Right cardiac atrium (tissue), 5 donors: ENCODE results near the gene ERC1. TPM values are rescaled to one million over a fixed set of nuclear protein-coding genes. Genes with fewer than 3 reads are reported as not detected.
A peak's percentile ranks its signal among the peaks of the same experiment; 100 is the strongest.
"Not testable (repeated sequence)": the region's sequence is repeated elsewhere in the genome, so short reads cannot be mapped to it uniquely, and the experiment has no call there.

ENCODE experiments used
- ATAC-seq, 2 donors: fragments of 200-7000 bp; cut with Tn5 transposase; one replicate each; pipeline versions ENCODE4 v1.8.0 to v1.9.1; 2020; ENCODE audit warnings: moderate library complexity in 2 of 2, mild to moderate bottlenecking in 1 of 2
- DNase-seq, 3 donors: peaks; one replicate each; pipeline ENCODE4 v3.0.0-alpha.2; 2020
- H3K27ac ChIP-seq: one replicate; pipeline ENCODE4 v1.5.1; 2013; ENCODE audit warnings: mild to moderate bottlenecking, low read length, control low read depth, moderate library complexity
- H3K27me3 ChIP-seq: one replicate; pipeline ENCODE4 v1.6.1; 2013; ENCODE audit not compliant: control insufficient read depth, insufficient read depth
- H3K4me1 ChIP-seq: one replicate; pipeline ENCODE4 v1.6.1; 2013; ENCODE audit warnings: low read length; ENCODE audit not compliant: control insufficient read depth, insufficient read depth
- H3K4me3 ChIP-seq: one replicate; pipeline ENCODE4 v1.5.1; 2013; ENCODE audit warnings: low read length, control low read depth
- H3K9me3 ChIP-seq: one replicate; pipeline ENCODE4 v1.6.1; 2013; ENCODE audit warnings: low read length; ENCODE audit not compliant: control insufficient read depth
- WGBS: extraction: QIAGEN DNeasy Blood & Tissue Kit; methylation state at CpG from one replicate; pipeline ENCODE4 v1.1.7; 2013; 5-methylcytosine and 5-hydroxymethylcytosine counted together
- intact Hi-C, 4 donors: fragments of 100-400 bp; cut with DNase I; formaldehyde crosslinking; loops; one replicate each; pipeline versions ENCODE4 v1.11.0 to v1.14.0; 2022 to 2023
- polyA plus RNA-seq: library from polyadenylated mRNA; stranded (reverse); fragments of 200-250 nt; gene quantifications from one replicate; pipeline ENCODE4 v1.2.3, GENCODE V29; 2013
- total RNA-seq, 4 donors: library from RNA; stranded (reverse); fragmentation: NEBNext Ultra II Directional; extraction: Animal tissue kit (Norgen Biotek cat#: 25700); gene quantifications; one replicate each; pipeline ENCODE4 v1.2.1, GENCODE V29; 2021
- donor health status: healthy with polysubstance abuse.
- donor health status: DM: no; HTN: yes; CAD: no.
- donor health status: DM: no; HTN: no; CAD: no.
- donor health status: DM: no; HTN: yes; CAD: no; lungs with severe emphysema.
- donor health status: DM: yes; HTN: yes; CAD: no.

ERC1 gene
- total and polyA plus RNA-seq, 5 donors: 15.0 to 71.4 (median 62.9) TPM

- WGBS: 47% methylated on average over 4 of the region's 4 CpGs
- Histone ChIP-seq H3K9me3 (no peaks in the 10 kb centered on the region), H3K4me3 (no peak overlapping the region), H3K27ac (no peak overlapping the region), H3K4me1 (peaks cover 10% of the 10 kb centered on the region), H3K27me3 (no peaks in the 10 kb centered on the region)
- intact Hi-C loops: no loop called here
- DNase-seq (peak in 1 of 3 donors; percentile 50), ATAC-seq (peak; percentile 37 to 44)
These were observed 319.6 kb downstream of the ERC1 start for GRCh38 chr12:1310653-1311052.

- no peak for ATAC-seq
- intact Hi-C loops: no loop called here
- WGBS: 74% methylated on average over 1 of the region's 1 CpG
- H3K9me3 ChIP-seq: no peaks in the 10 kb centered on the region
- H3K27ac ChIP-seq: no peak overlapping the region
- H3K4me3 ChIP-seq: no peak overlapping the region
- H3K4me1 ChIP-seq: peaks cover 9% of the 10 kb centered on the region
- H3K27me3 ChIP-seq: no peaks in the 10 kb centered on the region
- no peak for DNase-seq
These were observed 320.1 kb downstream of the ERC1 start for GRCh38 chr12:1311145-1311544.

GRCh38 chr12:1313906-1314305 lies 322.9 kb downstream of the ERC1 start:
- Histone ChIP-seq H3K9me3 (no peaks in the 10 kb centered on the region), H3K4me1 (peaks cover 5% of the 10 kb centered on the region), H3K4me3 (no peak overlapping the region), H3K27me3 (no peaks in the 10 kb centered on the region), H3K27ac (no peak overlapping the region)
- intact Hi-C loops: no loop called here
- ATAC-seq (no peak), DNase-seq (no peak)
- WGBS: 99% methylated on average over 2 of the region's 2 CpGs

- 99% methylated on average over 1 of the region's 1 CpG for WGBS
These were observed 323.5 kb downstream of the ERC1 start for GRCh38 chr12:1314523-1314922.

GRCh38 chr12:1316991-1317390 lies 326.0 kb downstream of the ERC1 start:
- 97% methylated on average over 5 of the region's 5 CpGs for WGBS
- not testable (repeated sequence) for ATAC-seq
- DNase-seq: peak in 1 of 3 donors; percentile 10

More at GRCh38 chr12:1314523-1314922, 323.5 kb downstream of the ERC1 start:
- intact Hi-C loops: no loop called here
- no peak overlapping the region for H3K4me3 ChIP-seq
- ATAC-seq (no peak), DNase-seq (no peak)
- H3K27me3 ChIP-seq: no peaks in the 10 kb centered on the region
- peaks cover 5% of the 10 kb centered on the region for H3K4me1 ChIP-seq
- no peaks in the 10 kb centered on the region for H3K9me3 ChIP-seq
- no peak overlapping the region for H3K27ac ChIP-seq

GRCh38 chr12:1318327-1319031 lies 327.5 kb downstream of the ERC1 start:
- 41% methylated on average over 7 of the region's 7 CpGs for WGBS
- no peaks in the 10 kb centered on the region for H3K27me3 ChIP-seq
- no peaks in the 10 kb centered on the region for H3K4me1 ChIP-seq
- H3K4me3 ChIP-seq: no peak overlapping the region
- intact Hi-C loops: no loop called here
- no peaks in the 10 kb centered on the region for H3K9me3 ChIP-seq
- peak; percentile 53 to 85 for ATAC-seq
- peak overlapping the region; percentile 7 for H3K27ac ChIP-seq
- peak in 2 of 3 donors; percentile 41 to 64 for DNase-seq

More at GRCh38 chr12:1316991-1317390, 326.0 kb downstream of the ERC1 start:
- intact Hi-C loops, H3K4me3 ChIP-seq, H3K9me3 ChIP-seq, H3K27ac ChIP-seq, H3K4me1 ChIP-seq, H3K27me3 ChIP-seq: not testable (repeated sequence)

- ATAC-seq (no peak), DNase-seq (no peak)
- no peak overlapping the region for H3K4me3 ChIP-seq
- intact Hi-C loops: no loop called here
- no peak overlapping the region for H3K27ac ChIP-seq
- no peaks in the 10 kb centered on the region for H3K4me1 ChIP-seq
- no peaks in the 10 kb centered on the region for H3K27me3 ChIP-seq
- no peaks in the 10 kb centered on the region for H3K9me3 ChIP-seq
- WGBS: 69% methylated on average over 2 of the region's 2 CpGs
These were observed 328.2 kb downstream of the ERC1 start for GRCh38 chr12:1319212-1319611.

- intact Hi-C loops: no loop called here
- ATAC-seq (no peak), DNase-seq (no peak)
- Histone ChIP-seq H3K27me3 (no peaks in the 10 kb centered on the region), H3K27ac (no peak overlapping the region), H3K4me3 (no peak overlapping the region), H3K4me1 (no peaks in the 10 kb centered on the region), H3K9me3 (no peaks in the 10 kb centered on the region)
- 97% methylated on average over 1 of the region's 1 CpG for WGBS
These were observed 329.0 kb downstream of the ERC1 start for GRCh38 chr12:1320021-1320420.

GRCh38 chr12:1322821-1323220 lies 331.8 kb downstream of the ERC1 start:
- no peaks in the 10 kb centered on the region for H3K9me3 ChIP-seq
- no peak overlapping the region for H3K27ac ChIP-seq
- no peaks in the 10 kb centered on the region for H3K4me1 ChIP-seq
- 95% methylated on average over 3 of the region's 3 CpGs for WGBS
- H3K27me3 ChIP-seq: no peaks in the 10 kb centered on the region
- DNase-seq (no peak), ATAC-seq (no peak)
- intact Hi-C loops: no loop called here
- no peak overlapping the region for H3K4me3 ChIP-seq

GRCh38 chr12:1324099-1324498 lies 333.1 kb downstream of the ERC1 start:
- DNase-seq (no peak), ATAC-seq (no peak)
- Histone ChIP-seq H3K4me1 (no peaks in the 10 kb centered on the region), H3K27me3 (no peaks in the 10 kb centered on the region), H3K4me3 (no peak overlapping the region), H3K27ac (no peak overlapping the region), H3K9me3 (no peaks in the 10 kb centered on the region)
- 76% methylated on average over 4 of the region's 4 CpGs for WGBS
- intact Hi-C loops: no loop called here

GRCh38 chr12:1324910-1325309 lies 333.9 kb downstream of the ERC1 start:
- no peak overlapping the region for H3K4me3 ChIP-seq
- 79% methylated on average over 5 of the region's 5 CpGs for WGBS
- ATAC-seq (no peak), DNase-seq (no peak)
- intact Hi-C loops: no loop called here
- H3K27me3 ChIP-seq: no peaks in the 10 kb centered on the region
- no peak overlapping the region for H3K27ac ChIP-seq
- H3K9me3 ChIP-seq: no peaks in the 10 kb centered on the region
- no peaks in the 10 kb centered on the region for H3K4me1 ChIP-seq

- Histone ChIP-seq H3K27ac (no peak overlapping the region), H3K4me1 (no peaks in the 10 kb centered on the region), H3K27me3 (no peaks in the 10 kb centered on the region), H3K9me3 (no peaks in the 10 kb centered on the region), H3K4me3 (no peak overlapping the region)
- intact Hi-C loops: no loop called here
- DNase-seq (no peak), ATAC-seq (no peak)
- 47% methylated on average over 1 of the region's 1 CpG for WGBS
These were observed 334.6 kb downstream of the ERC1 start for GRCh38 chr12:1325666-1326065.
